CD14-positive monocyte (primary cell): ENCODE data around the gene DGKQ. TPM values are rescaled to one million over a fixed set of nuclear protein-coding genes. Genes with fewer than 3 reads are reported as not detected.

Experiments
- DNase-seq, 3 donors: peaks; one replicate each; pipeline ENCODE4 v3.0.0-alpha.2; 2011 to 2022
- H2AFZ ChIP-seq: 2 replicates; pipeline ENCODE4 v1.6.0; 2012; ENCODE audit warnings: mild to moderate bottlenecking, low read depth, low read length, inconsistent platforms; ENCODE audit not compliant: insufficient read depth, poor library complexity, severe bottlenecking
- H3K27ac ChIP-seq, 2 donors: 1 replicate in 1 of 2; 2 replicates in 1 of 2; pipeline ENCODE4 v1.5.1; 2012 to 2013; ENCODE audit warnings: low read length in 2 of 2, control low read depth in 1 of 2, inconsistent platforms in 1 of 2, low read depth in 1 of 2, mild to moderate bottlenecking in 1 of 2
- H3K27me3 ChIP-seq, 2 donors: one replicate each; pipeline versions ENCODE4 v1.6.0 to v1.6.1; 2011 to 2013; ENCODE audit warnings: low read length in 2 of 2; ENCODE audit not compliant: control insufficient read depth in 2 of 2, insufficient read depth in 2 of 2
- H3K36me3 ChIP-seq, 2 donors: replicated peaks in 1 of 2; 1 replicate in 1 of 2; 2 replicates in 1 of 2; pipeline versions ENCODE4 v1.5.1 to v1.6.1; 2012 to 2013; ENCODE audit warnings: low read length in 2 of 2, control low read depth in 1 of 2, inconsistent platforms in 1 of 2, mild to moderate bottlenecking in 1 of 2; ENCODE audit not compliant: insufficient read depth in 2 of 2, control insufficient read depth in 1 of 2
- H3K4me1 ChIP-seq, 2 donors: 1 replicate in 1 of 2; 2 replicates in 1 of 2; pipeline versions ENCODE4 v1.5.1 to v1.6.1; 2012 to 2013; ENCODE audit warnings: low read length in 2 of 2, control low read depth in 1 of 2, inconsistent platforms in 1 of 2, mild to moderate bottlenecking in 1 of 2, moderate library complexity in 1 of 2; ENCODE audit not compliant: insufficient read depth in 2 of 2, control insufficient read depth in 1 of 2
- H3K4me2 ChIP-seq: replicated peaks from 2 replicates; pipeline ENCODE3; 2012; ENCODE audit warnings: low read length, moderate library complexity, mild to moderate bottlenecking; ENCODE audit not compliant: poor library complexity, severe bottlenecking; ENCODE audit errors: extremely low read depth
- H3K4me3 ChIP-seq, 3 experiments: fragments of 200-600 bp in 1 of 3; sonication (generic) in 1 of 3; replicated peaks in 1 of 3; 1 replicate in 2 of 3; 2 replicates in 1 of 3; pipeline ENCODE4 v1.5.1; 2011 to 2013; ENCODE audit warnings: low read length in 3 of 3, mild to moderate bottlenecking in 3 of 3, control low read depth in 2 of 3, low read depth in 2 of 3, inconsistent platforms in 1 of 3, moderate library complexity in 1 of 3
- H3K79me2 ChIP-seq: 2 replicates; pipeline ENCODE4 v1.6.0; 2012; ENCODE audit warnings: mild to moderate bottlenecking, control low read depth, inconsistent platforms, low read length, moderate library complexity; ENCODE audit not compliant: insufficient read depth
- H3K9ac ChIP-seq: 2 replicates; pipeline ENCODE4 v1.6.0; 2017; ENCODE audit warnings: low read length, mild to moderate bottlenecking; ENCODE audit not compliant: insufficient read depth, poor library complexity, severe bottlenecking
- H3K9me3 ChIP-seq, 2 donors: replicated peaks in 1 of 2; 1 replicate in 1 of 2; 2 replicates in 1 of 2; pipeline versions ENCODE4 v1.5.1 to v1.6.1; 2012 to 2013; ENCODE audit warnings: low read length in 2 of 2, control low read depth in 1 of 2; ENCODE audit not compliant: control insufficient read depth in 1 of 2, insufficient read depth in 1 of 2
- H4K20me1 ChIP-seq: 2 replicates; pipeline ENCODE4 v1.6.0; 2012; ENCODE audit warnings: mild to moderate bottlenecking, low read length, control low read depth, moderate library complexity; ENCODE audit not compliant: insufficient read depth
- H3K27ac Mint-ChIP-seq, 7 donors: one replicate each; pipeline ENCODE4 v1.8.0; 2020; ENCODE audit warnings: mild to moderate bottlenecking in 7 of 7, mixed read lengths in 7 of 7, moderate library complexity in 6 of 7, inconsistent platforms in 2 of 7
- H3K27me3 Mint-ChIP-seq, 3 donors: one replicate each; pipeline ENCODE4 v1.8.0; 2021 to 2022; ENCODE audit warnings: low read depth in 3 of 3, mild to moderate bottlenecking in 3 of 3, mixed read lengths in 3 of 3, moderate library complexity in 3 of 3, inconsistent platforms in 1 of 3
- H3K36me3 Mint-ChIP-seq, 2 donors: one replicate each; pipeline ENCODE4 v1.8.0; 2020; ENCODE audit warnings: mixed read lengths in 2 of 2, inconsistent platforms in 1 of 2, mild to moderate bottlenecking in 1 of 2
- H3K4me1 Mint-ChIP-seq: one replicate; pipeline ENCODE4 v1.8.0; 2020; ENCODE audit warnings: mild to moderate bottlenecking, mixed read lengths
- H3K4me3 Mint-ChIP-seq, 2 donors: one replicate each; pipeline ENCODE4 v1.8.0; 2020; ENCODE audit warnings: mild to moderate bottlenecking in 2 of 2, mixed read lengths in 2 of 2, moderate library complexity in 1 of 2
- H3K9me3 Mint-ChIP-seq, 7 donors: one replicate each; pipeline ENCODE4 v1.8.0; 2020 to 2022; ENCODE audit warnings: mixed read lengths in 7 of 7, mild to moderate bottlenecking in 6 of 7, moderate library complexity in 6 of 7, inconsistent platforms in 2 of 7
- WGBS: methylation state at CpG from one replicate; pipeline ENCODE4 v1.1.5; 2013; ENCODE audit warnings: missing lambda C conversion rate; ENCODE audit not compliant: insufficient coverage; 5-methylcytosine and 5-hydroxymethylcytosine counted together
- intact Hi-C, 2 donors: fragments of 100-400 bp; cut with micrococcal nuclease; formaldehyde crosslinking; loops; one replicate each; pipeline versions ENCODE4 v1.15.0 to v1.15.1; 2023
- polyA plus RNA-seq, 3 donors: library from polyadenylated mRNA; depleted of rRNA in 1 of 3; unstranded in 2 of 3; stranded (reverse) in 1 of 3; fragments of 300-500 nt in 2 of 3; fragments of >200 nt in 1 of 3; fragmentation: Illumina TruSeq in 2 of 3; gene quantifications; 1 replicate in 2 of 3; 2 replicates in 1 of 3; pipeline ENCODE4 v1.2.3, GENCODE V29; 2012 to 2021
- TF ChIP-seq, protein P1 (sequence below): fragments of 200-600 bp; IDR thresholded peaks from one replicate; pipeline ENCODE4 v1.8.0; 2022; ENCODE audit warnings: antibody characterized with exemption, mild to moderate bottlenecking

The DGKQ gene
- polyA plus RNA-seq, 3 donors, result 0.58 to 23.1 (median 2.4) TPM

- WGBS, result 18% methylated on average over 14 of the region's 25 CpGs
- H3K4me3 ChIP-seq, result no peak overlapping the region
- H3K79me2 ChIP-seq, result no peaks in the 10 kb centered on the region
- H4K20me1 ChIP-seq, result peaks cover 31% of the 10 kb centered on the region
- H3K27me3 ChIP-seq, result peaks cover 19 to 61% of the 10 kb centered on the region in 2 donors
- Mint-ChIP-seq H3K27ac (no peak overlapping the region), H3K9me3 (peaks cover 0 to 24% (median 2%) of the 10 kb centered on the region in 7 donors), H3K27me3 (peaks cover 55 to 64% (median 56%) of the 10 kb centered on the region in 3 donors), H3K36me3 (no peaks in the 10 kb centered on the region), H3K4me3 (peak overlapping the region in 1 of 2 donors; percentile 52), H3K4me1 (peaks cover 1% of the 10 kb centered on the region)
- H3K9me3 ChIP-seq, result peaks cover 0 to 10% of the 10 kb centered on the region in 2 donors
- H3K4me1 ChIP-seq, result peaks cover 3 to 4% of the 10 kb centered on the region in 2 donors
- no peak overlapping the region for H3K4me2 ChIP-seq
- H3K9ac ChIP-seq, result no peak overlapping the region
- intact Hi-C loops, result no loop called here
- TF ChIP-seq, protein P1, sequence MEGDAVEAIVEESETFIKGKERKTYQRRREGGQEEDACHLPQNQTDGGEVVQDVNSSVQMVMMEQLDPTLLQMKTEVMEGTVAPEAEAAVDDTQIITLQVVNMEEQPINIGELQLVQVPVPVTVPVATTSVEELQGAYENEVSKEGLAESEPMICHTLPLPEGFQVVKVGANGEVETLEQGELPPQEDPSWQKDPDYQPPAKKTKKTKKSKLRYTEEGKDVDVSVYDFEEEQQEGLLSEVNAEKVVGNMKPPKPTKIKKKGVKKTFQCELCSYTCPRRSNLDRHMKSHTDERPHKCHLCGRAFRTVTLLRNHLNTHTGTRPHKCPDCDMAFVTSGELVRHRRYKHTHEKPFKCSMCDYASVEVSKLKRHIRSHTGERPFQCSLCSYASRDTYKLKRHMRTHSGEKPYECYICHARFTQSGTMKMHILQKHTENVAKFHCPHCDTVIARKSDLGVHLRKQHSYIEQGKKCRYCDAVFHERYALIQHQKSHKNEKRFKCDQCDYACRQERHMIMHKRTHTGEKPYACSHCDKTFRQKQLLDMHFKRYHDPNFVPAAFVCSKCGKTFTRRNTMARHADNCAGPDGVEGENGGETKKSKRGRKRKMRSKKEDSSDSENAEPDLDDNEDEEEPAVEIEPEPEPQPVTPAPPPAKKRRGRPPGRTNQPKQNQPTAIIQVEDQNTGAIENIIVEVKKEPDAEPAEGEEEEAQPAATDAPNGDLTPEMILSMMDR, result no peak
- H2AFZ ChIP-seq, result no peak overlapping the region
- DNase-seq, result no peak
- H3K36me3 ChIP-seq, result no peaks in the 10 kb centered on the region
- H3K27ac ChIP-seq, result no peak overlapping the region
These were observed 23.6 kb upstream of the DGKQ start for GRCh38 chr4:996997-997374.

- Histone ChIP-seq H3K79me2 (no peaks in the 10 kb centered on the region), H3K27ac (no peak overlapping the region), H3K27me3 (peaks cover 16 to 55% of the 10 kb centered on the region in 2 donors), H3K9me3 (peaks cover 0 to 10% of the 10 kb centered on the region in 2 donors), H3K4me1 (peaks cover 0 to 2% of the 10 kb centered on the region in 2 donors), H3K4me2 (no peak overlapping the region), H3K9ac (no peak overlapping the region), H2AFZ (no peak overlapping the region), H3K4me3 (no peak overlapping the region), H3K36me3 (peaks cover 0 to 3% of the 10 kb centered on the region in 2 donors), H4K20me1 (peaks cover 27% of the 10 kb centered on the region)
- TF ChIP-seq, protein P1, result no peak
- Mint-ChIP-seq H3K36me3 (peaks cover 0 to under 1% of the 10 kb centered on the region in 2 donors), H3K27ac (no peak overlapping the region), H3K27me3 (peaks cover 49 to 58% (median 53%) of the 10 kb centered on the region in 3 donors), H3K4me3 (peak overlapping the region in 1 of 2 donors; percentile 52), H3K9me3 (peaks cover 0 to 21% (median 2%) of the 10 kb centered on the region in 7 donors), H3K4me1 (peaks cover 1% of the 10 kb centered on the region)
- intact Hi-C loops, result no loop called here
- DNase-seq, result no peak
- WGBS, result 78% methylated on average over 12 of the region's 15 CpGs
These were observed 22.9 kb upstream of the DGKQ start for GRCh38 chr4:996030-996996.
